Testis (tissue), 5 donors: ENCODE results near the gene GPR161. TPM values are rescaled to one million over a fixed set of nuclear protein-coding genes. Genes with fewer than 3 reads are reported as not detected.
"Not testable (repeated sequence)": the region's sequence is repeated elsewhere in the genome, so short reads cannot be mapped to it uniquely, and the experiment has no call there.

ENCODE experiments used
- DNase-seq: peaks from one replicate; pipeline ENCODE4 v3.0.0-alpha.2; 2019
- H3K27ac ChIP-seq, 2 donors: fragments of 200-600 bp; sonication (generic); one replicate each; pipeline ENCODE4 v1.5.1; 2019
- H3K27me3 ChIP-seq: fragments of 200-600 bp; sonication (generic); one replicate; pipeline ENCODE4 v1.5.1; 2019
- H3K36me3 ChIP-seq: fragments of 200-600 bp; sonication (generic); one replicate; pipeline ENCODE4 v1.5.1; 2017; ENCODE audit warnings: low read depth; ENCODE audit errors: missing control alignments
- H3K4me1 ChIP-seq: fragments of 200-600 bp; sonication (generic); one replicate; pipeline ENCODE4 v1.5.1; 2019
- H3K4me3 ChIP-seq, 2 donors: fragments of 200-600 bp; sonication (generic); one replicate each; pipeline ENCODE4 v1.5.1; 2017 to 2019
- H3K9me3 ChIP-seq: fragments of 200-600 bp; sonication (generic); one replicate; pipeline ENCODE4 v1.5.1; 2017
- POLR2A ChIP-seq: fragments of 450-650 bp; IDR thresholded peaks from one replicate; pipeline ENCODE4 v1.6.1; 2017; ENCODE audit warnings: antibody characterized with exemption, mild to moderate bottlenecking, moderate library complexity
- WGBS, 2 donors: methylation state at CpG; one replicate each; pipeline ENCODE4 v1.1.5; 2018; 5-methylcytosine and 5-hydroxymethylcytosine counted together
- intact Hi-C: fragments of 100-400 bp; cut with DNase I; formaldehyde crosslinking; loops from one replicate; pipeline ENCODE4 v1.15.1; 2023; ENCODE audit warnings: low total_unique reads
- long read RNA-seq, 2 donors: transcript quantifications; one replicate each; lab custom pipeline, GENCODE V29; 2026
- polyA plus RNA-seq: library from polyadenylated mRNA; stranded (reverse); fragments of 350-450 nt; fragmentation: Illumina TruSeq; extraction: RNeasy Lipid Tissue Mini Kit (QIAGEN cat#74804); gene quantifications from one replicate; pipeline ENCODE4 v1.2.3, GENCODE V29; 2014; ENCODE audit warnings: low read depth, low replicate concordance; ENCODE audit not compliant: insufficient read depth
- total RNA-seq, 2 donors: library from RNA; depleted of rRNA; stranded (reverse); fragments of >200 nt; gene quantifications; one replicate each; pipeline ENCODE4 v1.2.3, GENCODE V29; 2016
- TF ChIP-seq, protein P1 (sequence below), 3 experiments: fragments of 450-650 bp in 2 of 3; fragments of 200-600 bp in 1 of 3; sonication (generic) in 1 of 3; IDR thresholded peaks; one replicate each; pipeline ENCODE4 v1.5.1; 2016 to 2019; ENCODE audit warnings: antibody characterized with exemption in 3 of 3, mild to moderate bottlenecking in 2 of 3, moderate library complexity in 1 of 3

The GPR161 gene, protein sequence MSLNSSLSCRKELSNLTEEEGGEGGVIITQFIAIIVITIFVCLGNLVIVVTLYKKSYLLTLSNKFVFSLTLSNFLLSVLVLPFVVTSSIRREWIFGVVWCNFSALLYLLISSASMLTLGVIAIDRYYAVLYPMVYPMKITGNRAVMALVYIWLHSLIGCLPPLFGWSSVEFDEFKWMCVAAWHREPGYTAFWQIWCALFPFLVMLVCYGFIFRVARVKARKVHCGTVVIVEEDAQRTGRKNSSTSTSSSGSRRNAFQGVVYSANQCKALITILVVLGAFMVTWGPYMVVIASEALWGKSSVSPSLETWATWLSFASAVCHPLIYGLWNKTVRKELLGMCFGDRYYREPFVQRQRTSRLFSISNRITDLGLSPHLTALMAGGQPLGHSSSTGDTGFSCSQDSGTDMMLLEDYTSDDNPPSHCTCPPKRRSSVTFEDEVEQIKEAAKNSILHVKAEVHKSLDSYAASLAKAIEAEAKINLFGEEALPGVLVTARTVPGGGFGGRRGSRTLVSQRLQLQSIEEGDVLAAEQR
- 1 to 10 TPM; 6.1 to 6.7 TPM for total RNA-seq
- 3.7 TPM for polyA plus RNA-seq
- long read RNA-seq, donor 1, partial matches to known transcripts = 21 of 78 reads
- long read RNA-seq, donor 1, other reads (novel, unspliced or antisense) = 57 of 78 reads
- long read RNA-seq, donor 2 = 0 reads

DNA sequence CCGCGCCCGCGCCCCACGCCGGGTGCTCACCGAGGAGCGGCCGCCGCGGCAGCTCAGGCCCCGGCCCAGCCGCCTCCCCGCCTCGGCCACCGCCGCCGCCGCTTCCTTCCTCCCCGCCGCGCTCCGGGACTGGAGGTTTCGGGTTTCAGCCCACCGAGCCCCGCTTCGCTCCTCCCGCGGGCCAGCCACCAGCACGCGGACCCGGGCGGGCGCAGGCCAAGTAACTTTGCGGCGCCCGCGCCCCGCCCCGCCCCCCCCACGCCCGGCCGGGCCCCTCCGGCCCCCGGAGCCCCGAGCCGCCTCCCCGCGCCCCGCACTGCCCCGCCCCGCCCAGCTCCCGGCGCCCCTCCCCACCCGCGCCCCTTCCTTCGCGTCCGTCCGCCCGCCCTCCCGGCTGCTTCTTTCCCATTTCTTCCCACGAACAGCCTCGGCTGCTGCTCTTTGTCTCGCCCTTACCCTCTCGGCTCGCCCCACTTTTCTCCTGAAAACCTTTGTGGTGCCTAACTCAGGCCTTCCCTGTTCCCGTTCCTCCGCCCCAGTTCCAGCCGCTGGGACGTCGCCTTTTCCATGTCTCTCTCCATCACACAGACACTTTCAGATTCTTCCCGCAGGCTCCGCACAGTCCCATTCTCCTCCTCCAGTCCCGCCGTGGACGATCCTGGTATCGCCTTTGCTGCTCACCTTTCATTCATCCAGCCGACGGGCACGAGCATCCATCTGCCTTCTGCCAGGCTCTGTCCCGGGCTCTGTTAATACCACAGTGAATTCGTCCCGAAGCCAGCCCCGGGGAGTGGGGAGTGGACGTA is at the start of gene GPR161:
TSS of gene GPR161 (minus strand) at position 222 of the 806 bp plus-strand sequence. CDS start 32,080 bp downstream, outside the sequence.
- DNase-seq = peak; percentile 47
- no peaks in the 10 kb centered on the region for H3K4me1 ChIP-seq
- H3K4me3 ChIP-seq = peak within 1 kb of the TSS; percentile 69 to 77
- no peaks in the 10 kb centered on the region for H3K27me3 ChIP-seq
- intact Hi-C loops = loop anchor here (10.0 kb wide), 1 partner anchor 52 kb away; no protein-coding TSS in a partner anchor
- H3K27ac ChIP-seq = peak within 1 kb of the TSS; percentile 88 to 93
- 0% methylated on average over 37 to 59 of the region's 86 CpGs for WGBS, 2 donors
- TF ChIP-seq, protein P1, sequence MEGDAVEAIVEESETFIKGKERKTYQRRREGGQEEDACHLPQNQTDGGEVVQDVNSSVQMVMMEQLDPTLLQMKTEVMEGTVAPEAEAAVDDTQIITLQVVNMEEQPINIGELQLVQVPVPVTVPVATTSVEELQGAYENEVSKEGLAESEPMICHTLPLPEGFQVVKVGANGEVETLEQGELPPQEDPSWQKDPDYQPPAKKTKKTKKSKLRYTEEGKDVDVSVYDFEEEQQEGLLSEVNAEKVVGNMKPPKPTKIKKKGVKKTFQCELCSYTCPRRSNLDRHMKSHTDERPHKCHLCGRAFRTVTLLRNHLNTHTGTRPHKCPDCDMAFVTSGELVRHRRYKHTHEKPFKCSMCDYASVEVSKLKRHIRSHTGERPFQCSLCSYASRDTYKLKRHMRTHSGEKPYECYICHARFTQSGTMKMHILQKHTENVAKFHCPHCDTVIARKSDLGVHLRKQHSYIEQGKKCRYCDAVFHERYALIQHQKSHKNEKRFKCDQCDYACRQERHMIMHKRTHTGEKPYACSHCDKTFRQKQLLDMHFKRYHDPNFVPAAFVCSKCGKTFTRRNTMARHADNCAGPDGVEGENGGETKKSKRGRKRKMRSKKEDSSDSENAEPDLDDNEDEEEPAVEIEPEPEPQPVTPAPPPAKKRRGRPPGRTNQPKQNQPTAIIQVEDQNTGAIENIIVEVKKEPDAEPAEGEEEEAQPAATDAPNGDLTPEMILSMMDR (IDR thresholded peaks at IDR 0.05) = no peak
- TF ChIP-seq POLR2A = no peak
- H3K36me3 ChIP-seq = no peaks in the 10 kb centered on the region
- H3K9me3 ChIP-seq = no peaks in the 10 kb centered on the region

DNA sequence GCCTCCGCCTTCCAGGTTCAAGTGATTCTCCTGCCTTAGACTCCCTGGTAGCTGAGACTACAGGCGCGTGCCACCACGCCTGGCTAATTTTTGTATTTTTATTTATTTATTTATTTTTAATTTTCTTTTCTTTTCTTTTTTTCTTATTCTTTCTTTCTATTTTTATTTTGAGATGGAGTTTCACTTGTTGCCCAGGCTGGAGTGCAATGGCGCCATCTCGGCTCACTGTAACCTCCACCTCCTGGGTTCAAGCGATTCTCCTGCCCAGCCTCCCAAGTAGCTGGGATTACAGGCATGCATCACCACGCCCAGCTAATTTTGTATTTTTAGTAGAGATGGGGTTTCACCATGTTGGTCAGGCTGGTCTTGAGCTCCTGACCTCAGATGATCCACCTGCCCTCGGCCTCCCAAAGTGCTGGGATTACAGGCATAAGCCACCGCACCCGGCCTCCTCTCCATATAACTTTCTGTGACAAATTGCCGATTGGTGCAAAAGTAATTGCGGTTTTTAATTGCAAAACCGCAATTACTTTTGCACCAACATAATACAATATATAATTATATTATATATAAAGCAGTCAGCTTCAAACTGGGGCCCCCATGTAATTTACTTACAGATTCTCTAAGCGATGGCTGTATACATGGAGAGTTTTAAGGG is 44.5 kb upstream of the GPR161 start:
- H3K9me3 ChIP-seq, H3K36me3 ChIP-seq, H3K4me3 ChIP-seq, H3K4me1 ChIP-seq, H3K27me3 ChIP-seq, DNase-seq, intact Hi-C loops, H3K27ac ChIP-seq: not testable (repeated sequence)
- WGBS, 2 donors = 95 to 96% methylated on average over 15 of the region's 15 CpGs

DNA sequence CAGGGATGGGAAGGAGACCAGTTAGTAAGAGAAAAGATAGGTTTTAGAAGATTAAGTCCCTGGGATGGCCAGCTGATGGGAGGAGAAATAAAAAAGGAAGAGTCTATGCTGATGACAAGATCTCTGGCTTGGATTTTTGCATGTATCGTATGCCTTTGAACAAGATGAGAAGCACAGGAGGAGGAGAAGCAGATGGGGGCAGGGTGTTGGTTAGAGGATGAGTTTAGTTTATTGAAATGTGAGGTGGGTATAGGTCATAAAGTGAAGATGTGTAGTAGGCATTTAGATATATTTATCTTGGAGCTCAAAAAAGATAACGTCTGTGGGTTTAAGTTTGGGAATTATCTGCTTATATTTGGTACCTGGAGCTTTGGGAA is 43.4 kb upstream of the GPR161 start:
- peak; percentile 22 for DNase-seq
- Histone ChIP-seq H3K27ac (peak overlapping the region; percentile 92 to 95), H3K4me1 (peaks cover 3% of the 10 kb centered on the region), H3K36me3 (no peaks in the 10 kb centered on the region), H3K9me3 (no peaks in the 10 kb centered on the region), H3K27me3 (no peaks in the 10 kb centered on the region), H3K4me3 (peak overlapping the region; percentile 86 to 96)
- intact Hi-C loops = no loop called here
- WGBS, 2 donors = 9 to 20% methylated on average over 2 of the region's 2 CpGs
- TF ChIP-seq, protein P1 (IDR thresholded peaks at IDR 0.05) = no peak
- no peak for TF ChIP-seq POLR2A

DNA sequence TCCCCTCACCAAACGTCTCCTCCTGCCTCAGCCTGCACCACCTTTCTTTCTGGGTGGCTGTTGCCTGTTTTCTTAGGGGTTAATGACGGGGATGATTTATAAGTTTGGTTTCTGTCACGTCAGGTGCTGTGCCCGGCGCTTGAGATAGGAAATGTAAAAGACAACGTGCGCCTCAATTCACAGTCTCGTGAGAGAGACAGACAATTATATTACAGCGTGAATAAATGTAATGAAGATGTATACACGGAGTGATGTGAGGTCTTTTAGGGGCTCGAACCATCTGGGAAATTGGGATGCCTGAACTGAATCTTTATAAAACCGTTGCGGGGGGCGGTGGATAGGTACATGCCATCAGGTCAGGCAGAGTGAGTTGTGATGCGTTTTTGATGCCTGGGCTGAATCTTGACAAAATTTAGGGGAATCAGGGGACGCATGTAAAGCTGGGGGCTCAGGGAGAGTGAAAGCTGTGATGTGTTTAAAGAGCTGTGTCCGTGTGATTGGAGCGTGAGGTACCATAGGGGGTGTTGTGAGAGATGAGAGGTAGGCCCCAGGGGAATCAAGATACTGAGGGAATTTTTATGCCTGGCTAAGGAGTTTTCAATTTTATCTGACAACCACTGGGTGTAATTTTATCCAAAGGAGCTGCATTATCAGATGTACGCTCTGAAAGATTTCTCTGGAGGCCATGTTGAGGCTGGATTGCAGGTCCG is 42.9 kb upstream of the GPR161 start:
- no peaks in the 10 kb centered on the region for H3K9me3 ChIP-seq
- peak; percentile 26 for DNase-seq
- H3K27ac ChIP-seq = peak overlapping the region; percentile 92 to 95
- intact Hi-C loops = no loop called here
- H3K4me1 ChIP-seq = peaks cover 3% of the 10 kb centered on the region
- TF ChIP-seq POLR2A = no peak
- TF ChIP-seq, protein P1 (IDR thresholded peaks at IDR 0.05) = no peak
- H3K4me3 ChIP-seq = peak overlapping the region; percentile 86 to 96
- no peaks in the 10 kb centered on the region for H3K27me3 ChIP-seq
- WGBS, 2 donors = 2 to 3% methylated on average over 20 of the region's 20 CpGs
- no peaks in the 10 kb centered on the region for H3K36me3 ChIP-seq
